Measurements from ENCODE around the gene PRKCZ.

Gene PRKCZ

DNA sequence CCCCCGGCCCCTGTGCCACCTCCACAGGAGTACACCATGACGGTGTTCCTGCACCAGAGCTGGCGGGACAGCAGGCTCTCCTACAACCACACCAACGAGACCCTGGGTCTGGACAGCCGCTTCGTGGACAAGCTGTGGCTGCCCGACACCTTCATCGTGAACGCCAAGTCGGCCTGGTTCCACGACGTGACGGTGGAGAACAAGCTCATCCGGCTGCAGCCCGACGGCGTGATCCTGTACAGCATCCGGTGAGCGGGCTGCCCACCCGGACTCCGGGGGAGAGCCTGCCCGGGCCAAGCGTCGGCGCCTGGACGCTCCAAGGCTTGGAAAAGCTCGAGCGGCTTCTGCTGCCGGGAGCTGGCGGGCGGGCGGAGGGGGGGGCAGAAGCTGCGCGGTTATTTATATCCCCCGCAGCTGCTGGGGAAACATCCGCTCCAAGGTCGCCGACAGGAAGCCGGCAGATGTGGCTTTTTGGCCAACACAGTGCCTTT, 24.7 kb upstream of the PRKCZ start:
- DNase-seq = no peak

DNA sequence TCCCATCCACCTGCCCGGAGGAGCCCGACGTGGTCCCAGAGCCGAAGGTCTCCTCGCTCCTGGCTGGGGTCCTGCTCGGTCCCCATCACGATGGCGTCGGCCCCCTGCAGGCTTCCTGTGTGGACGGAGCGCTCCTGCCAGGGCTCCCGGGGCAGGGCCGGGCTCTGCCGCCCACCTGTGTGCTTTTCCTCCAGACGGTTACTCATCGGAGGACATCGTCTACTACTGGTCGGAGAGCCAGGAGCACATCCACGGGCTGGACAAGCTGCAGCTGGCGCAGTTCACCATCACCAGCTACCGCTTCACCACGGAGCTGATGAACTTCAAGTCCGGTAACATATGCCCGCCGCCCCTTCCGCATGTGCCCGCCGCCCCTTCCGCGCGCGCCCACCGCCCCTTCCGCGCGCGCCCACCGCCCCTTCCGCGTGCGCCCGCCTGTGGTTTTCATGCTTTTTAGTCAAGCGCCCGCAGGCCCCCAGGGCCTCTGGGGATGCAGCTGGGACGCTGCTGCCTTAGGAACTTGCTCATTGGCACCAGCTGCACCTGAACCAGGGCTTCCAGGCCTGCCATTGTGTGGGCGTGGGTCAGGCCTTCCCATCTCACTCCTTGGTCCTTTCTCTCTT, 22.1 kb upstream of the PRKCZ start:
- no peak for DNase-seq

DNA sequence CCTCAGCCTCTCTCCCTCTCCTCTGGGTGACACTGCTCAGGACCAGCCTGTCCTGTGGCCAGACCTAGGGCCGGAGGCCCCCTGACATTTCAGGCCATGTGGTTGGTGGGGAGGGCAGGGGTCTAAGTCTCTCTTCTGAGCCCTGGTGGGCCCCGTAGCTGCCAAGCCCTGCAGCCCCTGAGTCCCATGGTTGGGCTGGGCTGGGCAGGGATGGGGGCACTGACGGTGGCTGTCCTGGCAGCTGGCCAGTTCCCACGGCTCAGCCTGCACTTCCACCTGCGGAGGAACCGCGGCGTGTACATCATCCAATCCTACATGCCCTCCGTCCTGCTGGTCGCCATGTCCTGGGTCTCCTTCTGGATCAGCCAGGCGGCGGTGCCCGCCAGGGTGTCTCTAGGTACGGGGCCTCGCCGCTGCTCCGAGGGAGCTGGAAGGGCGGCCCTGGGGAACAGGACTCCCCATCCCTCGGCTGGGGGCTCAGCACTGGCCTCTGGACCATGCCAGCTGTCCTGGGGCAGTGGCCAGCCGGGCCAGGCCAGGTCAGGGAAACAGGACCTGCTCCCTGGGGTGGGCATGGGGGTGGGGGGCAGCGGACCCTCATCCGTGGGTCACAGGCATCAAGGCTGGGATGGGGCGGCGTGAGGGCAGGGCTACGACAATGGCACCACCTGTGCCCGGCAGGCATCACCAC, 21.2 kb upstream of the PRKCZ start:
- no peak for DNase-seq

DNA sequence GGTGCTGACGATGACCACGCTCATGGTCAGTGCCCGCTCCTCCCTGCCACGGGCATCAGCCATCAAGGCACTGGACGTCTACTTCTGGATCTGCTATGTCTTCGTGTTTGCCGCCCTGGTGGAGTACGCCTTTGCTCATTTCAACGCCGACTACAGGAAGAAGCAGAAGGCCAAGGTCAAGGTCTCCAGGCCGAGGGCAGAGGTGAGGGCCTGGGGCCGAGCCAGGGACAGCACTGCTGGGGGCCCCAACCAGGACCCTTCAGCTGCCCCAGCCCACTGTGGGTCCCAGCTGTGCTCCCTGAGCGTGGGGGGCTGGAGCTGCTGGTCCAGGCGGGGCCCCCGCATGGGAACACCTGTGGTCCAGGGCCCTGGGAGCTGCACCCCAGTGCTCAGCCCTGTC, 20.6 kb upstream of the PRKCZ start:
- no peak for DNase-seq

DNA sequence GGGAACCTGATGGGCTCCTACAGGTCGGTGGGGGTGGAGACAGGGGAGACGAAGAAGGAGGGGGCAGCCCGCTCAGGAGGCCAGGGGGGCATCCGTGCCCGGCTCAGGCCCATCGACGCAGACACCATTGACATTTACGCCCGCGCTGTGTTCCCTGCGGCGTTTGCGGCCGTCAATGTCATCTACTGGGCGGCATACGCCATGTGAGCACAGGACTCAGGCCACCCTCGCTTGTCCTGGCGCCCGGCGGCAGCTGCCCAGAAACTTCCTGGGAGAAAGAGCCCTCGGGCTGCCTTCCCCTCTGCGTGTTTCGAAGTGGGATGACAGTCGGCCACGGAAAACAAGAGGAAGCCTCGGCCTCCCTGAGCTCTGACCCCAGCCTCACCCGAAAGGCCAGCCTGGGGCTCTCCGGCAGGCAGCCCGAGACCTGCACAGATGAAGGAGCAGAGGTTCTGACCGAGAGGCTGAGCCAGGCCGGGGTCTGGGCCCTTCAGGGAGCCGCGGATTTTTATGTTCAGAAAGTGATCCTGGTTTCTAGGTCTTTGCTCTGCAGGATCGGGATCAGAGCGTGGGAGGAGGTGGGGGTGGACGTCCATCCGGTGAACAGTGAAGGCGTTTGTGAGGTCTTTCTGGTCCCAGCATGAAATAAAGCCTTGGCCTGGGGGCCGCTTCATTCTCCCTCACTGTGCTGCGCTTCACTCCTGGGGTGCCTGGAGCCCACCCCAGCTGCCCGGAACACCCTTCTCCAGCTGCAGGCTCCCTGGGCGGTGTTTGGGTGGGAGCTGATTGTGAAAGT, 19.9 kb upstream of the PRKCZ start:
- DNase-seq = no peak

DNA sequence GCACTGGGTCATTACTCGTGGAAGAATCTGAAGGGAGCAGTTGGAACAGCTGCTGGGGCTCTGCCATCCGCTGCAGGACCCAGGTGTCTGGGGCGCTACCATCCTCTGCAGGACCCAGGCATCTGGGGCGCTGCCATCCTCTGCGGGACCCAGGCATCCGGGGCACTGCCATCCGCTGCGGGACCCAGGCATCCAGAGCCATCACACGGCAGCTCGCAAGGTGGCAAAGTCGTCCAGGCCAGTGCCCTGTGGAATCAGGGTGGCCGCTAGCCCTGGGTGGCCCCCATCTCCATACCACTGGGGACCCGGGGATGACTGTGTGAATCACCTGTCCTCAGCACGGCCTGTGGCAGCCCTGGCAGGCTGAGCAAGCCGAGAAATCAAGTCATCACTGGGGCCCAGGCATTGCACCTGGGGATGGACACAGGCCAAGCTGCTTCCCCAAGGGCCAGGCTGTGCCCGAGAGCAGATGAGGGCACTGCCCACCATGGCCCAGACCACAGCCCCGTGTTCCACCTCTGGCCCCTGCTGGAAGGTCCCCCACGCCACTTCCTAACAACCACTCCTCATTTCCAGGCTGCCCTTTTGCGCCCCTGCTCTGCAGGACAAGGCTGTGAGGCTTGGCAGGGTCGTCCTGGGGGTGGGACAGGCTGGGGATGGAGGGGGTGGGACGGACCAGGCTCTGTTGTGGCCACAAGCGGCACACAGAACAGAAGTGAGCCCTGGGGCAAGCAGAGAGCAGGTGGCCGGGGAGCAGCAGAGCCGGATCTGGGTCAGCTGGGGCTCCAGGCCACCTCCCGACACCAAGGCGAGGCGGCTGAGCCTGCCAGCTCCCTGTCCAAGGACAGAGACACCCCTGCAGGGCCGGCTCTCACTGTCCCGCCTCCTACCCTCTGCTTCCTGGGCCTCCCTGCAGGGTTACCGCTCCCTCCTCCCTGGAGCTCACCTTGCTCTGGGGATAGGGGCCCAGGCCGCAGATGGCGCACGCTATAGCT, 18.4 kb upstream of the PRKCZ start:
- no peak for DNase-seq

DNA sequence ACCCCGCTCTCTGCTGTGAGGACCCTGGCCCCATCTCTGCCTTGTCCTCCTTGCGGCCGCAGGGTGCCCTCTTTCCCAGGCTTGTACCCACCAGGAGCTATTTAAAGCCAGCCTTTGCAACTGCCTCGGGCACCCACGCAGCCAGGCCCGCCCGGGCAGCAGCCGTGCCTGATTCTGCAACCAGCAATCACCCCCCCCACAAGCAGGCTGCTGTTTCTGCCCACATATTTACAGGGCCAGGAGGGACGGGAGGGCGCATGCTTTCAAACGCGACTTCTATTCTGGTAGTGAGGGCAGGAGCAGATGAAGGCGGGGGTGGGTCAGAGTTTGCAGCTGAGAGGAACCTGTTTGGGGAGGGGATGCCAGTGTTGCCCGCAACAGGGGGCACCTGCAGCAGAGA, 17.5 kb upstream of the PRKCZ start:
- DNase-seq = no peak

DNA sequence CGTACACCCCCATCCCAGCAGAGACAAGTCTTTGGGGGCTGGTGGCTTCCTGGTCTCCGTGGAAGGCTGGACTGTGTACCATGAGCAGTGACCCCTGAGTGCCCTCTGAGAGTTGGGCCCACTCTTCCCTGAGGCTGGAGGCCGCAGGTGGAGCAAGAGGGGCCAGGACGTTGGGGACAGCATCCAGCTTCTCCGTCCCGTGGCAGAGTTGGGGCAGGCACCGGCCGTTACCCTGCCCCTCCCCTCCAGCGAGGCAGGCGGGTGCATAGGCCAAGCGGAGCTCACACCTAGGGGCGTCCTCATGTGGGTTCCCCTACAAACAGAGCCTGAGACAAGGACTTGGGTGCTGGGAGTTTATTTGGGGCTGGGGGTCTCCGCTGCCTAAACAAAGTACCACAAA, 17.0 kb upstream of the PRKCZ start:
- DNase-seq = no peak

DNA sequence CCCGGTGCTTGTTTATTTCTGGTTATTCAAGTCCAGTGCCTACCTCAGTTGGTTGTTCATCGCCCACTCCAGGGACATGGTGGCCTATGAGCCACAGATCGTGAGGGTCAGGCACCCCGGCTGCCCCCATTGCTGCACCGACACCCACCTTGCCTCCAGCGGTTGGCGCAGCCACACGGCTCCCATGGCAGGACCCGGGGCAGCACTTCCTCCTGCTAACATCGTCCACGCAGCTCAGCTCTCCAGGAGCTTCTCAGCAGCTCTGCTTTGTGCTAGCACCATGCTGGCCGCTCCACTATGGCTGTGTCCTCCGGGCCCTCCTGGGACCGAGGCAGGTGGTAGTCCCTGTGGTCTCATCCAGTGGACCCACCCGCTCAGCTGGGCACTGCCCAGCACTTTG, 13.9 kb upstream of the PRKCZ start:
- no peak for DNase-seq

DNA sequence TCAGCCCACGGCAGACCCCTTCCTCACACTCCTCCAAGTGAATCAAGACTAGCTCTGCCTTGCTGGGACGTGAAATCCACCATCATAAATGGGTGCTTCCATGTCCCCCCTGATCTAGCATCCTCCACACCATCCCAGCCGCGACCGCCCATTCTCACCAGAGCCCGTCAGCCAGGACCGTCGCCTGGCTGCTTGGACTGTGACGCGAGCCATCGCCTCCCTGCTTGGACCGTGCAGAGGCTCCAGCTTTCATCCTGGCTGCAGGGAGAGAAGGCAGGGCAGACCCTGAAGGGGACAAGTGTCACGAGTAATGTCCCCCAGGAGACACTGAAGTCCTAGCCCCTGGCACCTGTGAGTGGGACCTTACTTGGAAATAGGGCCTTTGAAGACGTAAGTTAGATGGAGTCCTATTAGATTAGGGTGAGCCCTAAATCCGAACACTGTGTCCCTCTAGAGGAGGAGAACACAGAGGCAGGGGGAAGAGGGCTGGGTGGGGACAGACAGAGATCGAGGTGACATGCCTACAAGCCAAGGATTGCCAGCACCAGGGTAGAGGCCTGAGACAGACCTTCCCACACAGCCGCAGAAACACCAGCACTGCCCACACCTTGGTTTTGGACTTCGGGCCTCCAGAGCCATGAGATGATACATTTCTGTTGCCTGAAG, 12.8 kb upstream of the PRKCZ start:
- no peak for DNase-seq

DNA sequence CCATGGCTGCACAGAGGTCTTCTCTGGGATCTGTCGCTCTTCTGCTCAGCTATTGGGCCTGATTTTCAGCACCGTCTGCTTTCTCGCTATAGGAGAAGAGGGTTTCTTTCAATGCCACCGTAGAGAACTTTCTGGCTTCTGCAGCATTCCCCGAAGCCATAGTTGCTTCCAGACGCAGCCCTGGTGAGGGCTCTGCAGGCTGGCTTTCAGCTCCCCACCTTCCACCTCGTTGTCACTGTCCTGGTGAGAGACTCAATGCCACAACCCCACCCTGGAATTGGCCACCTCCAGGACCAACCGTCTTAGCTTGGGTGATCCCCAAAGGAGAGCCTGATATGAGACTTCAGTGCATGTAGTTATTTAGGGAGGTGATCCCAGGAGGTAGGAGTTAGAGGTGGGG, 12.0 kb upstream of the PRKCZ start:
- DNase-seq = no peak

DNA sequence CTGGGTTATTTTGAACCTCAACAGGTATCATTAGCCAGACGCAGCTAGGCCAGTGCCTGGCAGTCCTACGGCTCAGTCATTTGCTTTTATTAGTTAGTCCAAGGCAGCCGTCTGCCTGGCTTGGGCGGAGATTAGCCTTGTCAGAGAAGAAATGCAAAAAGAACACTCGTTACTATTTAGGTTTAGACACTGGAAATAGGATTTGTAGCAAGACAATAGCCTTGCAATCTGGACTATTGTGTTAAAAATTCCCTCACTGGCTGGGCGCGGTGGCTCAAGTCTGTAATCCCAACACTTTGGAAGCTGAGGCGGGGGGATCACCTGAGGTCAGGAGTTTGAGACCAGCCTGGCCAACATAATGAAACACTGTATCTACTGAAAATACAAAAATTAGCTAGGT, 11.0 kb upstream of the PRKCZ start:
- no peak for DNase-seq

DNA sequence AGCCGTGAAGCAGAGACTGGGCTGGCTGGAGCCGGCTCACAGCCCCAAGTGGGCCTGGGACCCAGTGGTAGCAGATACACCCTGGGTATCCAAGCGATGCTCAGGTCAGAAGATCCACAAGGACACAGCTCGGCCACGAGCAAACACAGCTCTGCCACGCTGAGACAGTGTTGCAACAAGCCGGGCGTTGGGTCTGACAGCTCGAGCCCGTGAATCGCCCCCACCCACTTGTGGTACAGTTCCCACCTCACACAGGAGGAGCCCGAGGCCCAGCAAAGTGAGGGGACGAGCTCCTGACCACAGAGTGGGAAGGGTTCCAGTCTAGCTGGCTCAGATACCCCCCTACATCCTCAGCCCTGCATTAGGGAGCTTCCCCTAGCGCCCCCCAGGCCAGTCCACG, 8.9 kb upstream of the PRKCZ start:
- no peak for DNase-seq

DNA sequence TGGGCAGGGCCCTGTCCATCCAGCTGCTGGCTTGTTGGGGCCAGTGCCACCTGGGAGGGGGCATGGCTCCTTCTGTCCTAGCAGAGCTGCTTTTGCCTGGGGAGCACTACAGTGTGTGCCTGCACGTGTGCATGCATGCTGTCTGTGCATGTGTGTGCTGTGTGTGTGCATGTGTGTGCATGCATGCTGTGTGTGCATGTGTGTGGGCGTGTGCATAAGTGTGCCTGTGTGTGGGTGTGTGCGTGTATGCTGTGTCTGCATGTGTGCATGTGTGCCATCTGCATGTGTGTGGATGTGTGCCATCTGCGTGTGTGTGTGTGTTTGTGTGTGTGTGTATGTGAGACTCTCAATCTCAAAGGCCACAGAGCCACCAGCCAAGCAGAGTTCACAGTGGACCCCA, 8.3 kb upstream of the PRKCZ start:
- DNase-seq = no peak

DNA sequence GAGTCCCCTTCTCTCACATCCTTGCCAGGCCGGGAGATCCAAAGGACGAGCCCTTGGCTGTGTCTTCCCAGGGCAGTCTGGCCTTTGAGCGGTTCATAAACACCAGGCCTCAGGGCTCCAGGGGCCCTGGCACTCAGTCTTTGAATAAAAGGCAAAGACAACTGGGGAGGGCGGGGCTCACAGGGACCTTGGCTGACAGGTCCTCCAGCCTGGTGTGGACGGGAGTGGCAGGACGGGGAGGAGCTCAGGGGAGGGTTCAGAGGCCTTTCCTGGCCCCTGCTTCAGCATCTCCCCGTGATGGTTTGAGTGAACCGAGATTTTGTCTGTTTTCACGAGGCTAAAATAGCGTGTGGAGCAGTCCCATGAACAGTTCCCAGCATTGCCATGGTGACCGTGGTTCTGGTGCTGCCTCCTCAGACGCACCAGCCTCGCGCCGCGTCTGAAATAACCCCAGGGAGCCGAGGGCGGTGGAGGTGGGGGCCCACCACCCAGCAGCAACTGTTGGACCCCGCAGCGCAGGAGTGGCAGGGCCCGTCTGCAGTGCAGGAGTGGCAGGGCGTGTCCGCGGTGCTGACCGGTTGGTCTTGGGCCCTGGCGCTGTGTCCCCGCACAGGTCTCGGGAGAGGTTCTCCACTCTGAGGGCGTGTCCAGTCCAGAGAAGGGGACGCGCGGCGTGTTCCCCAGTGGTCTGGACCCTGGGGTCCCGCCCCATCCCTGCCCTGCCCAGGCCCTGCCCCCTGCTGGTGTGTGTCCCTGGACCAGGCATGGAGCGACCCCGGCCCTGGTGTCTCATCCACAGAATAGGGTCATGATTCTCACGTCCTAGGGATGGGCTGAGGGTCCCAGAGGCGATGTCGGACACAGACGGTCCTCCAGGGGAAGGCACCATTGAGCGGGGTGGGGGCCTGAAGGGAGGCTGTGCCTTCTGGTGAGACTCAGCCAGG, 7.1 kb upstream of the PRKCZ start:
- no peak for DNase-seq

DNA sequence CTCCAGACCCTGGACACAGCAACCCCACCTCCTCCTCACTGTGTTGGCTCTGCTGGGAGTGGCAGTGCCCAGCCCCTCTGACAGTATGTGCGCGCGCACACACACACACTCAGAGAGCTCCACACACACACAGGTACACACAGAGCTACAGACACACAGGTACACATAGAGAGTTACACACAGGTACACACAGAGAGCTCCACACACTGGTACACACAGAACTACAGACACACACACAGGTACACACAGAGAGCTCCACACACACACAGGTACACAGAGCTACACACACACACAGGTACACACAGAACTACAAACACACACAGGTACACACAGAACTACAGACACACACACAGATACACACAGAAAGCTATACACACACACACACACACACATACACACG, 6.3 kb upstream of the PRKCZ start:
- no peak for DNase-seq

DNA sequence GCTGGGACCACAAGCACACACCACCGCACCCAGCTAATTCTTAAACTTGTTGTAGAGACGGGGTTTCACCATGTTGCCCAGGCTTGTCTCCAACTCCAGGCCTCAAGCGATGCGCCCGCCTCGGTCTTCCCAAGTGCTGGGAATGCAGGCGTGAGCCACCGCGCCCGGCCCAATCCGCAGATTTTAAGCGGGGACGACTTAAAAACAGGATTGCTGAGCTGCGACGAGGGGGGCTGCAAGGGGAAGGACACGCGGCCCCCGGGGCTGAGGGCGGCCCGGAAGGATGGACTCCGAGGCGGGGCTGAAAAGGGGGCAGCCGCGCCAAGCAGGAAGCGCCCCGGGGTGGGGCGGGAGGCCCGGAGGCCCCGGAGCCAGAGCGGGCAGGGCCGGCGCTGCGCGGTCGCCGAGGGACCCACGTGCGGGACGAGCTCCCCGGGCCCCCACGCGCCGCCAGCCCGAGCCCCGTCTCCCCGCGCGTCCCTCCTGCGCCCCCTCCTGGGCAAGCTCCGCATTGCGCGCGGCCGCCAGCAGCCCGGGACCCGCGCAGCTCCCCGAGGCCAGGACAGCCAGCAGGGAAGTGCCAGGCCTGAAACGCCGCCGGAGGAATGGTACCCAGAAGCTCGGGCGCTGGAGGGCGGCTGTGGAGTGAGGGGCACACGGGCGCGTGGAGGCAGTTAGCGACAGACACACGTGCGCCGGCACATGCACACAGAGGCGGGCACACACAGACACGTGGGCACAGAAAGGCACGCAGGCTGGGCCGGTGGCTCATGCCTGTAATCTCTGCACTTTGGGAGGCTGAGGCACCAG, 5.5 kb upstream of the PRKCZ start:
- DNase-seq = peak; percentile 74

DNA sequence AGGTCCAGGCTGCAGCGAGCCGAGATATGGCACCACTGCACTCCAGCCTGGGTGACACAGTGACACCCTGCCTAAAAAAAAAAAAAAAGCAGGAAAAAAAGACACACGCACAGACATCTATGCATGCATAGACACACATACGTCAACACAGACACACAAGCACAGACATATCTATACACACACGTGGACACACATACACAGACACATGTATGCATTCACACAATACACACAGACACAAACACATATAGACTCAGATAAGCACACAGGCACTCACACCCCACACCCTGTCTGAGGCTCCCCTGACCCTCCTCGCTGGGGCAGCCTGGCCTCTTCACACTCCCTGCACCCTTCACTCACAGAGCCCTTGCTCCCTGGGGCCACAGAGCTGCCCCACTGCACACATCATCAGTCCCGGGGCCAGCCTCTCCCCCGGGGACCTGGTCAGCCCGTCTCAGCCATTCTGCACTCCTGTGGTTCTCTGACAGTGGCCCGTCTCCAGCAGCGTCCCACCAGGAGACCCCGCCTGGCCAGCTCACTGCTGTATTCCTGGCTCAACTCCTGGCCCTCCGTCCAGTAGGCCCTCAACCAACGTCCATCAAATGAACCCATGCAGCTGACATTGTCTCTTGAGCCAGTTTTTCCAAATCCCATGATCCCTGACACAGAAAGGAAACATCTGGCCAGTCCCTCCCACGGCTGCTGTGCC, 4.6 kb upstream of the PRKCZ start:
- no peak for DNase-seq

DNA sequence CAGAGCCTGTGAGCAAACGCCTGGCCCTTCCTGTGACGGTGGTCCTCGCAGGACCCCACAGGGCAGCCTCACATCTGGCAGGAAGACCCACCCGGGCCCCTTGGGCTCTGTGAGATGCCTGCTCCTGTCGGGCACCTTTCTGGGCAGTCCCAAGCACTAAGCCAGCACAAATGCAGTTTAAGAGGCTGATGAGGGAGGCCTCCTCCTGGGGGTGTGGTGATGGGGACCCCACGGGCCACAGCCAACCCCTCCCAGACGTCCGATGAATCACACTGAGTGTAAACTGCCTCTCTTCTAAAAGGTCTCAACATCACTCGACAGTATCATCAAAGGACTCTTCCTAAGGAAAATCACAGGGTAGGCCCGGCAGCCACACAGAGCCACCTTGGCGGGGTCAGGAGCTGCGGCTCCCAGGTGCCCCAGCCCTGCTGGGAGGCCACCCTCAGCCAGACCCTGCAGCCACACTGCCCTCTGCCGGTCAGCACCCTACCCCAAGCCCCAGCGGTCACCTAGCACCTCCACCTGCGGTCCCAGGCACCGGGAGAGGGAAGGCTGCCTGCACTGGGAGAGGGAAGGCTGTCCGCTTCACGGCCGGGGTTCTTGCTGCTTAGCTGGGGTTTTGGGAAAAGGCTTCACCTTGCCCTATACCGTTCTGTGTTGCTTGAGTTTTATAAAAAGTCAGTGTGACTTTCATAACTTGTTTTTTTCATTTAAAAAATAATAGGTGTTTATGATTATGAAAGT, 3.9 kb upstream of the PRKCZ start:
- peak; percentile 60 for DNase-seq

Measured in OCI-M1 (cell line).